Stimulated activated CD4-positive, alpha-beta T cell treated with anti-CD3 and anti-CD28 coated beads, Interleukin-4, amount 100 ng/mL, for 24 hours (primary cell): ENCODE measurements around the gene SEC24C.

Source experiments
- DNase-seq: peaks from one replicate; pipeline ENCODE4 v3.0.0-alpha.2; 2020

Gene SEC24C

DNA sequence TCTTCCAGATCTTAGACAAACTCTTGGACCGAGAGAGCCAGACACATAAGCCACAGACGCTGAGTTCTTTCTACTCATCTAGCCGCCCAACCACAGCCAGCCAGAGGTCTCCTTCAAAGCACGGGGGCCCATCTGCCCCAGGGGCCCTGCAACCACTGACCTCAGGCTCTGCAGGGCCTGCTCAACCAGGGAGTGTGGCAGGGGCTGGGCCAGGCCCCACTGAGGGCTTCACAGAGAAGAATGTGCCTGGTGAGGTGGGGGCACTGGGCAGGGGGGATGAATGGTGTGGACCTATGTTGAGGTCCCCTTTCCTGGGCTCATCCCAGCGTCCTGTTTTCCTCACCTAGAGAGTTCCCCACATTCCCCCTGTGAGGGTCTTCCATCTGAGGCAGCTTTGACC, 52.6 kb downstream of the SEC24C start:
- DNase-seq, result no peak

DNA sequence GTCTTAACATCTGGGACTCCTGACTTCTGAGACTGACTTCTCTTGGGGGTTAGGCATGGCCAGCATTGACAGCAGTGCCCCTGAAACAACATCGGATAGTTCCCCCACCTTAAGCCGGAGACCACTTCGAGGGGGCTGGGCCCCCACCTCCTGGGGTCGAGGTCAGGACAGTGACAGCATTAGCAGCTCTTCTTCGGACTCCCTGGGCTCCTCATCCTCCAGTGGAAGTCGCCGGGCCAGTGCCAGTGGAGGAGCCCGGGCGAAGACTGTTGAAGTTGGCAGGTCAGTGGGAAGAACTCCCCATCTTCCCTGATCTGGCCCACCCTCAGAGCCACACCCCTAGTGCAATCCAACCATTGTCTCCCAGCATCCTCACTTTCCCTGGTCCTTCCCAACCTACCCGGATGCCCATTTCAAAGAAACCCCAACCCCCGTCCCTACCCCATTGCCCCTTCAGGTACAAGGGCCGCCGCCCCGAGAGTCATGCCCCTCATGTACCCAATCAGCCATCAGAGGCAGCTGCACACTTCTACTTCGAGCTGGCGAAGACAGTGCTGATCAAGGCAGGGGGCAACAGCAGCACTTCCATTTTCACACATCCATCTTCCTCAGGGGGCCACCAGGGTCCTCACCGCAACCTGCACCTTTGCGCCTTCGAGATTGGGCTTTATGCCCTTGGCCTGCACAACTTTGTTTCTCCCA, 53.3 kb downstream of the SEC24C start:
- DNase-seq, result no peak

DNA sequence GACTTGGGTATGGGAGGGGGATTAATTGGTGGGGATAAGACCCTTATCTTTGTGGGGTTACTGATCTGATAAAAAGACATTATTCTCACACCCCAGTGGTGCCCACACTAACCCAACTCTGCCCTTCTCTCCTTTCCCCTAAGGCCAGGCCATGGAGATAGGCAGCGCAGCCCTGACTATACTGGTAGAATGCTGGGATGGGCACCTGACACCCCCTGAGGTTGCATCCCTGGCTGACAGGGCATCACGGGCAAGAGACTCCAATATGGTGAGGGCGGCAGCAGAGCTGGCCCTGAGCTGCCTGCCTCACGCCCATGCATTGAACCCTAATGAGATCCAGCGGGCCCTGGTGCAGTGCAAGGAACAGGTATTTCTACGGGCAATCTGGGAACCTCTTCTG, 53.9 kb downstream of the SEC24C start:
- DNase-seq, result no peak

DNA sequence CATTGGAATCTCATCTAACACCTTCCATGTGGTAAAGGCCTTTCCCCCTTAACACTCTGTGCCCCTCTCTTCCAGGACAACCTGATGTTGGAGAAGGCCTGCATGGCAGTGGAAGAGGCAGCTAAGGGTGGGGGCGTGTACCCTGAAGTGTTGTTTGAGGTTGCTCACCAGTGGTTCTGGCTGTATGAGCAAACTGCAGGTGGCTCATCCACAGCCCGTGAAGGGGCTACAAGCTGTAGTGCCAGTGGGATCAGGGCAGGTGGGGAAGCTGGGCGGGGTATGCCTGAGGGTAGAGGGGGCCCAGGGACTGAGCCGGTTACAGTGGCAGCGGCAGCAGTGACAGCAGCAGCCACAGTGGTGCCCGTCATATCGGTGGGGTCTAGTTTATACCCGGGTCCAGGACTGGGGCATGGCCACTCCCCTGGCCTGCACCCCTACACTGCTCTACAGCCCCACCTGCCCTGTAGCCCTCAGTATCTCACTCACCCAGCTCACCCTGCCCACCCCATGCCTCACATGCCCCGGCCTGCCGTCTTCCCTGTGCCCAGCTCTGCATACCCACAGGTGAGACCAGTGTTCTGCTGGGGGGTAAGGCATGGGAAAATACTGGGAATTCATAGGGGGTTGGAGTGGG, 54.9 kb downstream of the SEC24C start:
- no peak for DNase-seq

GRCh38 chr10:73799899-73800559, 55.9 kb downstream of the SEC24C start:
- DNase-seq, result no peak

DNA sequence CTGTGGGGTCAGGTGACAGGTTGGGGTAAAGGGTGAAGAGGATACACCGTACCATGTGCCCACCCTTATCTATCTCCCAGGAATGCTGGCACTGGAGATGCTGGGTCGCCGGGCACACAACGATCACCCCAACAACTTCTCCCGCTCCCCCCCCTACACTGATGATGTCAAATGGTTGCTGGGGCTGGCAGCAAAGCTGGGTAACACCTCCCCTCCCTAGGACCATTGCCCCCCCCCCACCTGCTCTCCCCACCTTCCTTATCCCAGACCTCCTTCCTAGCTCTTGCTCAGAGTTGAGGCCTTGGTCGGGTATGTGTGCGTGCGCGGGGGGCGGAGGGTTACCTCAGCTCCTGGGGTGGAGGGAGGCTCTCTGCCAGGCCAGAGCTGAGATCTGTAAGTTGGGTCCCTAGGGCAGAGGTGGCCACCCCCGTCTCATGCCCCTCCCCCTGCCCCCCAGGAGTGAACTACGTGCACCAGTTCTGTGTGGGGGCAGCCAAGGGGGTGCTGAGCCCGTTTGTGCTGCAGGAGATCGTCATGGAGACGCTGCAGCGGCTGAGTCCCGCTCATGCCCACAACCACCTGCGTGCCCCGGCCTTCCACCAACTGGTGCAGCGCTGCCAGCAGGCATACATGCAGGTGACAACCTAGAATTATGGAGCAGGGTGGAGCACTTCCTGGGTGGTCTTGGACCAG, 56.5 kb downstream of the SEC24C start:
- DNase-seq, result no peak

DNA sequence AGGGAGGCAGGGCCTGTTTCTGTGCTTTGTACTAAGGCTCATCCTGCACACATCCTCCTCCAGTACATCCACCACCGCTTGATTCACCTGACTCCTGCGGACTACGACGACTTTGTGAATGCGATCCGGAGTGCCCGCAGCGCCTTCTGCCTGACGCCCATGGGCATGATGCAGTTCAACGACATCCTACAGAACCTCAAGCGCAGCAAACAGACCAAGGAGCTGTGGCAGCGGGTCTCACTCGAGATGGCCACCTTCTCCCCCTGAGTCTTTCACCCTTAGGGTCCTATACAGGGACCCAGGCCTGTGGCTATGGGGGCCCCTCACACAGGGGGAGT, 57.0 kb downstream of the SEC24C start:
- no peak for DNase-seq

GRCh38 chr10:73802276-73802991, 58.3 kb downstream of the SEC24C start:
- DNase-seq, result no peak

DNA sequence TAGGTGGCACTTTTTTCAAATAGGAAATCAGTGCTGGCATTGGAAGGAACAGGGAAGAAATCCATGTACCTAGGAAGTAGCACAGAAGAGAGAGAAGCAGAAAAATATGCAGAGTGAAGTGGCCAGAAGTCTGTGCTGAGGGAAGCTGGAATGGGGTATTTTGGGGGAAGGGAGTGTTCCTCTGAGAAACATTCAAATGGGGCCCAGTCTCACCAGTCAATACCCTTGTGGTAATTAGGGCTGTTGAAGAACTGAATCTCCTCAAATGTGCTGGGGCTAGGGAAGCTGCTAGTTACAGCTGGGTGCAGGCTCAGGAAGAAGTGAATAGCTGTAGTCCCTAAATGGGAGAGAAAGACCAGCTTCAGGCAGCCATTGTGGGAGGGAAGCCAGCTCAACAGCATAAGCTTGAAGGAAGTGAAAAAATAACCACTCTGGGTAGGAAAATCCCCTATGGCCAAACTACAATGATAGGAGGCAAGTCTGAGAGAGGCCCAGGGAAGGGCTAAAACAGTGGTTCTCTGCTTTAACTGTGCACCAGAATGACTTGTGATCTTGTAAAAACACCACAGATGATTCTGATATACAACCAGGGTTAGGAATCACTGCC, 59.6 kb downstream of the SEC24C start:
- DNase-seq, result no peak

DNA sequence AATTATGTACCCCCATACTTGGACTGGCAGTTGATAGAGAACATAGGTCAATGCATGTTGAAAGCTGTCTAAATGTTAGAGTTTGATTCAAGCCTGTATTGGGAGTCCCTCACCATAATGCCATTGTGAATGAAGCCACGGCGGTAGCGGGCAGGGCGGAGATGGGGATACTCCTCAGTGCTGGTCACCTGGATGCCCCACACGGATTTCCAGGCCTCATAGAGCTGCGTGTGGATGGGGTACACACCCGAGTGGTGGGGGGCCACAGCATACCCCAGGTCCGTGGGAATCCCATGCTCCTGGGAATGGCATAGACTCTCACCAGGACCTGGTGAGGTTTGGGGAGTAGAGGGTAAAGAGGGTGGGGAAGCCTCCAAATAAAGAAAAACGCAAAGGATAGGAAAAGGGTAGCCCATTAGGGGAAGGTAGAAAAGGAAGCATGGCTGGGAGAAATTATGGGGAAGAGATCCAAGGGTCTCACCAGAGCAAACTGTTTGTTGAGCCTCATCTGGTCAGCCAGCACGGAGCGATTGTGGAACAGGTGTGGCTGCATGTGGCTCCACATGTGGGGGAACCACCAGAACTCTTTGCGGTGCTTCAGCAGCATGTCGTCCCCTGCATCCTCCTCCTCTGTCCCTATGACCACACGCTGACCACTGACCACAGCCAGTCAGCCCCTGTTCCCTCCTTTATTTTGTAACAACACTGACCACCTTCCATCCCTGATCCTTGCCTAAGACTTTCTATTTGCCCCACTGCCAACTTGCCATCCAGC, 62.2 kb downstream of the SEC24C start:
- no peak for DNase-seq

DNA sequence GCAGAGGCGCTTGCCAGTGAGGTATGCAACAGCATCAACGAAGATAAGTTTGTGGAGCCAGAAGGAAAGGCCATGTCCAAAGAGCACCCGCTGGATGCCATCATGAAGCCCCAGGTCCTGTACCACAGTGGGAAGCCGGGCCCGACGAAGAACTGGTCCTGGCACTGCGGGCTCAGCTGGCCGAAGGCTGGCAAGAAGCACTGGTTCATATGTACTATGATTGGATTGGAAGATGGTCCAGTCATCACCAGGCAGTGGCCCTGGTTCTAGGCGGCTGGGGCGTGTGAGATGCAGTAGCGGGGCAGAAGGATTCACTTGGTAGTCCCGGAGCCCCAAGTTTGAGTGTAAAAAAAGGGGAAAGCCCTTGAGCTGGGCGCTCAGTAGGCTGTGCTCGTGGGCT, 63.3 kb downstream of the SEC24C start:
- no peak for DNase-seq

DNA sequence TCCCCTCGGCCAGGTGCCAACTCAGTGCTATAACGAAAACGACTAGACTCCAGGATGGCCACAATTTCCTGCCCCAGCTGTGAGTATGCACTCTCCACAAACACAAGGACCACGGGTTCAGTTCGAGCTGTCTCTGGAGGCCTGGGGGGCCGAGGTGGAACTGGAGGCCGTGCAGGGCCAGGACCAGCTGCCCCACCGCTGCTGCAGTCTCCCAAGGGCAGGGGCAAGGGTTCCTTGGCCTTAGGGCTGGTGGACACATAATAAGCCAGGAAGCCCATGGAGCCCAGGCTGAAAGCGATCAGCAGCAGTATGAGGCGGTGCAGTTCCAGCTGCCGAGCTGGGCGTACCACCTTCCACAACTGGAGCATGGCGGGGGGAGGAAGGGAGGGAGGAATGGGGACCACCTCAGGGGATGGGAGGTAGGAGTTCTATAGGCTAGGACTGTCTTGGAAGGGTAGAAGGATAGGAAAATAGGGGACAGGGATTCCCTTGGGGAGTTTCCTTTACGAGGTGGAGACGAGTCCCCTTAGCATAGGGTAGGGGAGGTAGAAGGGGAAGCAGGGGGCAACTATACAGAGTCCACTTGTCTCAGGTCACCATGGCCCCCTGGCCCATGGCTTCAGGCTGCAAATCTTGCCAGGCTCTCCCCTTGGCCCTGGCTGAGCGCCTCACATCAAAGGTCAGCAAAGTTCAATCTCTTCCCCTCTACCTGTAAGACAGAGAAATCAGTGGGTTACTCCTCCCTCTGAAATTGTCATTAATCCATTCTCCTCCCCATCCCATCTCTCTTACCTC, 64.0 kb downstream of the SEC24C start:
- DNase-seq, result no peak

GRCh38 chr10:73809061-73809818, 65.1 kb downstream of the SEC24C start:
- no peak for DNase-seq

DNA sequence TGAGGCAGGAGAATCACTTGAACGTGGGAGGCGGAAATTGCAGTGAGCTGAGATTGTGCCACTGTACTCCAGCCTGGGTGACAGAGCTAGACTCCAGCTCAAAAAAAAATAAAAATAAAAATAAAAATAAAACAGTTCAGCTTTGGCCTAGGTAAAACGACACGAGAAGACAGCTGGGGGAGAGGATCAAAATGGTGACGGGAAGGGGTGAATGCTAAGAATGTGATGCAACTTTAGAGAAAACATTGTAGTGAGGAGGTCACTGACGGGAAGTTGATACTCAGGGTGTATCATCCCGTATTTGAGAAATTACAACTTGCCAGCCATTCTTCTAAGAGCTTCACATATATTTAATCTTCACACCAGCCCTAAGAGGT, 66.2 kb downstream of the SEC24C start:
- no peak for DNase-seq

GRCh38 chr10:73810735-73811465, 66.7 kb downstream of the SEC24C start:
- DNase-seq, result peak; percentile 52

DNA sequence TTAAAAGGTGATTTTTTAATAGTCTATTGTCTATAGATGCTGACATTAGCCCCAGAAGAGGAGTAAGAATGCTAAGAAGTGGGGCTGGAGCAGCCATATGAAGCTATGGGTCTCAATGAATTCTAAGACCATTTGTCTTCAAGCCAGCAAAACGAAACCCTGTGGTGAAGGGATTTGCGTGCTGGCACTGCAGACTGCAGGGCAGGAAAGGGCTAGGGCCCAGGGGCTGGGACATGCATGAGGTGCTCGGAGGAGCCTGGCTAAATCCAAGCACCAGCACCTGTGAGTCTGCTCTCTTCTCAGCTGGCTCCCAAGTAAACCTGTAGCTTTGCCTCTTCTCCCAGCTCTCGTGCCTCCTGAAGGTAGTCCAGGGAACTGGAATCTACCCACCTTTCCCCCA, 68.5 kb downstream of the SEC24C start:
- no peak for DNase-seq

- DNase-seq, result no peak
Observed at GRCh38 chr10:73813333-73813732, 69.2 kb downstream of the SEC24C start.

- no peak for DNase-seq
Observed at GRCh38 chr10:73814276-73814895, 70.2 kb downstream of the SEC24C start.
